ENCODE measurements around the gene PGP. TPM values are rescaled to one million over a fixed set of nuclear protein-coding genes. Genes with fewer than 3 reads are reported as not detected.

The PGP gene
- total RNA-seq, 1 donor, result 14.1 TPM

DNA sequence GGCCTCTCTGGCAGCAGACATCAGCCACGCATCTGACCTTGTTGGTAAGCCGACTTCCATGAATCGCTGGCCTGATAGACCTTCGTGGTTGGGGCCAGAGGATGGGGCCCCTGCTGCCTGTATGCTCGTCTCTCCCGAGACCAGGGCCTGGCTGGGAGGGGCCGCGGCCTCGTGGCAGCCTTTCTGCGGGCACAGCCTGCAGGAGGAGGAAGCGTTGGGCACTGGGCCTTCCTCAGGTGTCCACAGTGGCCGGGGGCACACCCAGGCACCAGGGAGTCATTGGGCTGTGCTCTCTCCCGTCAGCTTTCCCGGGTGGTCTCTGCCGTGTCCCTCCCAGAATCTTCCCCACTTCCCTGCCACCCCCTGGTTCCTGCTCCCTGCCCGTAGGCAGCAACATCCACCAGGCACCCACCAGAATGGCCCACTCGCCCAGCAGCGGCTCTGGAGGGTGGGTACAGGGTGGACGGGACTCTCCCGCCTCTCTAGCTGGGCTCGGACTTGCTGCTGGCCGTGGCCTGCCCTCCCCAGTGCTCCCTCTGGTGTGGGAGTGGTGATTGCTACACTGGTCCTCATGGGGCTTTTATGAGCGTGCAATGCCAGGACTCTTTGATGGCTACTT lies 15.1 kb upstream of the PGP start:
- Histone ChIP-seq H3K4me1 (ENCODE audit: insufficient read depth, low read length) (peaks cover 8% of the 10 kb centered on the region), H3K36me3 (ENCODE audit: insufficient read depth, low read length) (peaks cover 36% of the 10 kb centered on the region)
- DNase-seq (ENCODE audit: insufficient read length, low spot score, missing footprints), result no peak

DNA sequence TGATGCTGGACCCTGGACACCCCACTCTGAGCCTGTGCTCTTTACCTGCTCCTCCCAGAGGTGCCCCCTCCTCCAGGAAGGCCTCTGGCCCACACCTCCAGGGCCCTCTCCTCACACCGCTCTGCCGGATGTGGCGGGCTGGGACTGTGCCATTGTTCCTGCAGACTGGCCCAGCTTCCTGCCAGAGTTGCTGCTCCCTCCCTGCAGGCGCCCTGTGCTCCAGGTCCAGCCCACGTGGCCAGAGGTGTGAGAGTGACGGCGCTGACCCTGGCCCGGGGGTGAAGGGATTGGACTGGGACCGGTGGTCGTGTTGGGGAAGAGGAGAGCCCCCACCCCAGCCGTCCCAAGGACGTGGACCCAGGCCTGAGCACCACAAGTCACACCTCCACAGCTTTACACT lies 14.5 kb upstream of the PGP start:
- Histone ChIP-seq H3K4me2 (ENCODE audit: insufficient read depth, low read length) (no peak overlapping the region), H3K79me2 (ENCODE audit: insufficient read depth, low read length) (peaks cover 59% of the 10 kb centered on the region), H3K4me1 (ENCODE audit: insufficient read depth, low read length) (peaks cover 14% of the 10 kb centered on the region), H3K36me3 (ENCODE audit: insufficient read depth, low read length) (peaks cover 31% of the 10 kb centered on the region), H3K9me3 (ENCODE audit: low read depth, low read length) (no peaks in the 10 kb centered on the region), H4K20me1 (ENCODE audit: insufficient read depth, low read length) (peaks cover 54% of the 10 kb centered on the region), H3K27ac (ENCODE audit: low read depth, low read length) (no peak overlapping the region), H3K4me3 (ENCODE audit: insufficient read depth, low read length) (no peak overlapping the region), H2AFZ (ENCODE audit: low read length) (no peak overlapping the region), H3K27me3 (ENCODE audit: insufficient read depth, low read length) (no peaks in the 10 kb centered on the region)
- TF ChIP-seq, protein P1, sequence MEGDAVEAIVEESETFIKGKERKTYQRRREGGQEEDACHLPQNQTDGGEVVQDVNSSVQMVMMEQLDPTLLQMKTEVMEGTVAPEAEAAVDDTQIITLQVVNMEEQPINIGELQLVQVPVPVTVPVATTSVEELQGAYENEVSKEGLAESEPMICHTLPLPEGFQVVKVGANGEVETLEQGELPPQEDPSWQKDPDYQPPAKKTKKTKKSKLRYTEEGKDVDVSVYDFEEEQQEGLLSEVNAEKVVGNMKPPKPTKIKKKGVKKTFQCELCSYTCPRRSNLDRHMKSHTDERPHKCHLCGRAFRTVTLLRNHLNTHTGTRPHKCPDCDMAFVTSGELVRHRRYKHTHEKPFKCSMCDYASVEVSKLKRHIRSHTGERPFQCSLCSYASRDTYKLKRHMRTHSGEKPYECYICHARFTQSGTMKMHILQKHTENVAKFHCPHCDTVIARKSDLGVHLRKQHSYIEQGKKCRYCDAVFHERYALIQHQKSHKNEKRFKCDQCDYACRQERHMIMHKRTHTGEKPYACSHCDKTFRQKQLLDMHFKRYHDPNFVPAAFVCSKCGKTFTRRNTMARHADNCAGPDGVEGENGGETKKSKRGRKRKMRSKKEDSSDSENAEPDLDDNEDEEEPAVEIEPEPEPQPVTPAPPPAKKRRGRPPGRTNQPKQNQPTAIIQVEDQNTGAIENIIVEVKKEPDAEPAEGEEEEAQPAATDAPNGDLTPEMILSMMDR (IDR thresholded peaks at IDR 0.05; ENCODE audit: extremely low read depth, low read depth, low read length), result no peak
- DNase-seq (ENCODE audit: insufficient read length, low spot score, missing footprints), result no peak

More for the DNA sequence above, 15.1 kb upstream of the PGP start:
- Histone ChIP-seq H3K4me3 (ENCODE audit: insufficient read depth, low read length) (no peak overlapping the region), H2AFZ (ENCODE audit: low read length) (no peak overlapping the region), H3K79me2 (ENCODE audit: insufficient read depth, low read length) (peaks cover 53% of the 10 kb centered on the region), H4K20me1 (ENCODE audit: insufficient read depth, low read length) (peaks cover 52% of the 10 kb centered on the region), H3K27me3 (ENCODE audit: insufficient read depth, low read length) (no peaks in the 10 kb centered on the region), H3K27ac (ENCODE audit: low read depth, low read length) (no peak overlapping the region), H3K9me3 (ENCODE audit: low read depth, low read length) (no peaks in the 10 kb centered on the region), H3K4me2 (ENCODE audit: insufficient read depth, low read length) (no peak overlapping the region)
- TF ChIP-seq, protein P1 (IDR thresholded peaks at IDR 0.05; ENCODE audit: extremely low read depth, low read depth, low read length), result no peak

GRCh38 chr16:2228161-2228824 lies 13.7 kb upstream of the PGP start:
- Histone ChIP-seq H3K79me2 (ENCODE audit: insufficient read depth, low read length) (peaks cover 64% of the 10 kb centered on the region), H4K20me1 (ENCODE audit: insufficient read depth, low read length) (peaks cover 54% of the 10 kb centered on the region)

DNA sequence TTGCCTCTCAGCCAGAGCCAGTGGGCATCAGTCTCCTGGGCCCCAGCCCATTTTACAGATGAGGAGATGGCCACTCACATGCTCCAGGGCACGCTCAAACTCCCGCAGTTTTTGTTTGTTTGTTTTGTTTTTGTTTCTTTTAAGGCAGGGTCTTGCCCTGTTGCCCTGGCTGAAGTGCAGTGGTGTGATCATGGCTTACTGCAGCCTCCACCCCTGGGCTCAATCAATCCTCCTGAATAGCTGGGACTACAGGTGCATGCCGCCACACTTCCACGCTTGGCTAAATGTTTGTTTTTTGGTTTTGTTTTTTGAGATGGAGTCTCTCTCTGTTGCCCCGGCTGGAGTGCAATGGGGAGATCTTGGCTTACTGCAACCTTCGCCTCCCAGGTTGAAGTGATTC lies 12.3 kb upstream of the PGP start:
- Histone ChIP-seq H3K79me2 (ENCODE audit: insufficient read depth, low read length) (peaks cover 64% of the 10 kb centered on the region), H3K4me2 (ENCODE audit: insufficient read depth, low read length) (no peak overlapping the region), H4K20me1 (ENCODE audit: insufficient read depth, low read length) (peaks cover 54% of the 10 kb centered on the region), H3K4me1 (ENCODE audit: insufficient read depth, low read length) (peaks cover 14% of the 10 kb centered on the region), H3K27me3 (ENCODE audit: insufficient read depth, low read length) (no peaks in the 10 kb centered on the region), H3K9me3 (ENCODE audit: low read depth, low read length) (no peaks in the 10 kb centered on the region), H3K4me3 (ENCODE audit: insufficient read depth, low read length) (no peak overlapping the region), H2AFZ (ENCODE audit: low read length) (no peak overlapping the region), H3K36me3 (ENCODE audit: insufficient read depth, low read length) (peaks cover 25% of the 10 kb centered on the region), H3K27ac (ENCODE audit: low read depth, low read length) (no peak overlapping the region)
- no peak for DNase-seq (ENCODE audit: insufficient read length, low spot score, missing footprints)
- TF ChIP-seq, protein P1 (IDR thresholded peaks at IDR 0.05; ENCODE audit: extremely low read depth, low read depth, low read length), result no peak

More at GRCh38 chr16:2228161-2228824, 13.7 kb upstream of the PGP start:
- Histone ChIP-seq H3K27ac (ENCODE audit: low read depth, low read length) (no peak overlapping the region), H3K36me3 (ENCODE audit: insufficient read depth, low read length) (peaks cover 28% of the 10 kb centered on the region), H3K9me3 (ENCODE audit: low read depth, low read length) (no peaks in the 10 kb centered on the region), H2AFZ (ENCODE audit: low read length) (no peak overlapping the region), H3K4me3 (ENCODE audit: insufficient read depth, low read length) (no peak overlapping the region), H3K4me1 (ENCODE audit: insufficient read depth, low read length) (peaks cover 14% of the 10 kb centered on the region), H3K27me3 (ENCODE audit: insufficient read depth, low read length) (no peaks in the 10 kb centered on the region), H3K4me2 (ENCODE audit: insufficient read depth, low read length) (no peak overlapping the region)
- TF ChIP-seq, protein P1 (IDR thresholded peaks at IDR 0.05; ENCODE audit: extremely low read depth, low read depth, low read length), result no peak
- DNase-seq (ENCODE audit: insufficient read length, low spot score, missing footprints), result no peak

All from osteoblast (primary cell).